Spleen (tissue), 11 donors: ENCODE data around the gene DTL. TPM values are rescaled to one million over a fixed set of nuclear protein-coding genes. Genes with fewer than 3 reads are reported as not detected.

Experiments
- DNase-seq: peaks from one replicate; pipeline ENCODE4 v3.0.0-alpha.2; 2020
- H3K27ac ChIP-seq, 8 donors: fragments of 200-600 bp; sonication (generic) in 7 of 8; 1 replicate in 4 of 8; 2 replicates in 4 of 8; pipeline versions ENCODE4 v1.5.0 to v1.8.0; 2016 to 2021; ENCODE audit warnings: inconsistent platforms in 4 of 8, mild to moderate bottlenecking in 4 of 8, moderate library complexity in 1 of 8
- H3K27me3 ChIP-seq, 7 donors: fragments of 200-600 bp; sonication (generic) in 6 of 7; replicated peaks in 1 of 7; 1 replicate in 4 of 7; 2 replicates in 3 of 7; pipeline versions ENCODE4 v1.5.0 to v1.8.0; 2016 to 2021; ENCODE audit warnings: inconsistent platforms in 3 of 7, mild to moderate bottlenecking in 1 of 7
- H3K36me3 ChIP-seq, 6 donors: fragments of 200-600 bp; sonication (generic) in 5 of 6; 1 replicate in 4 of 6; 2 replicates in 2 of 6; pipeline versions ENCODE4 v1.5.0 to v1.8.0; 2016 to 2021; ENCODE audit warnings: inconsistent platforms in 2 of 6
- H3K4me1 ChIP-seq, 6 donors: fragments of 200-600 bp; sonication (generic) in 5 of 6; 1 replicate in 3 of 6; 2 replicates in 3 of 6; pipeline versions ENCODE4 v1.5.0 to v1.8.0; 2016 to 2021; ENCODE audit warnings: inconsistent platforms in 3 of 6
- H3K4me3 ChIP-seq, 8 donors: fragments of 200-600 bp; sonication (generic) in 7 of 8; 1 replicate in 4 of 8; 2 replicates in 4 of 8; pipeline versions ENCODE4 v1.5.0 to v1.8.0; 2016 to 2021; ENCODE audit warnings: inconsistent platforms in 4 of 8, mild to moderate bottlenecking in 4 of 8, moderate library complexity in 2 of 8
- H3K9me3 ChIP-seq, 8 donors: fragments of 200-600 bp; sonication (generic) in 7 of 8; 1 replicate in 4 of 8; 2 replicates in 4 of 8; pipeline versions ENCODE4 v1.5.0 to v1.8.0; 2016 to 2021; ENCODE audit warnings: inconsistent platforms in 4 of 8
- POLR2A ChIP-seq, 3 donors: fragments of 450-650 bp; IDR thresholded peaks; one replicate each; pipeline ENCODE4 v1.5.1; 2017; ENCODE audit warnings: antibody characterized with exemption in 3 of 3, mild to moderate bottlenecking in 1 of 3
- POLR2AphosphoS5 ChIP-seq, 3 donors: sonication (generic); formaldehyde crosslinking; IDR thresholded peaks; one replicate each; pipeline ENCODE4 v1.5.1; 2017; ENCODE audit warnings: antibody characterized with exemption in 3 of 3
- WGBS, 5 donors: extraction: QIAGEN DNeasy Blood & Tissue Kit in 3 of 5; methylation state at CpG; one replicate each; pipeline versions ENCODE4 v1.1.5 to v1.1.7; 2013 to 2018; 5-methylcytosine and 5-hydroxymethylcytosine counted together
- intact Hi-C: fragments of 100-400 bp; cut with DNase I; formaldehyde crosslinking; loops from one replicate; pipeline ENCODE4 v1.15.0; 2023; ENCODE audit warnings: low total_unique reads
- polyA plus RNA-seq, 3 donors: library from polyadenylated mRNA; stranded (reverse); fragments of 200-250 nt; gene quantifications; one replicate each; pipeline ENCODE4 v1.2.1, GENCODE V29; 2013
- total RNA-seq, 7 donors: library from RNA; depleted of rRNA in 3 of 7; stranded (reverse); fragments of >200 nt in 3 of 7; fragmentation: NEBNext Ultra II Directional in 4 of 7; extraction: Animal tissue kit (Norgen Biotek cat#: 25700) in 4 of 7; gene quantifications; one replicate each; pipeline versions ENCODE4 v1.1.0 to v1.2.1, GENCODE V29; 2016 to 2021
- TF ChIP-seq, protein P1 (sequence below), 11 experiments: fragments of 200-600 bp in 7 of 11; fragments of 450-650 bp in 4 of 11; sonication (generic) in 4 of 11; IDR thresholded peaks in 8 of 11; conservative IDR thresholded peaks in 3 of 11; 1 replicate in 7 of 11; 2 replicates in 4 of 11; pipeline versions ENCODE4 v1.4.0 to v1.8.0; 2016 to 2021; ENCODE audit warnings: antibody characterized with exemption in 11 of 11, inconsistent platforms in 4 of 11, mild to moderate bottlenecking in 1 of 11
- donor health status: healthy with polysubstance abuse.
- donor health status: DM: no; HTN: no; CAD: no; lungs with moderate emphysema.
- donor health status: DM: no; HTN: no; CAD: no.
- donor health status: Bipolar disorder and iron deficiency.
- donor health status: healthy.
- donor health status: DM: no; HTN: no; CAD: no.
- donor health status: DM: yes; HTN: yes; CAD: no.

Gene DTL
- total and polyA plus RNA-seq, 10 donors = 0.76 to 15.7 (median 9.2) TPM

DNA sequence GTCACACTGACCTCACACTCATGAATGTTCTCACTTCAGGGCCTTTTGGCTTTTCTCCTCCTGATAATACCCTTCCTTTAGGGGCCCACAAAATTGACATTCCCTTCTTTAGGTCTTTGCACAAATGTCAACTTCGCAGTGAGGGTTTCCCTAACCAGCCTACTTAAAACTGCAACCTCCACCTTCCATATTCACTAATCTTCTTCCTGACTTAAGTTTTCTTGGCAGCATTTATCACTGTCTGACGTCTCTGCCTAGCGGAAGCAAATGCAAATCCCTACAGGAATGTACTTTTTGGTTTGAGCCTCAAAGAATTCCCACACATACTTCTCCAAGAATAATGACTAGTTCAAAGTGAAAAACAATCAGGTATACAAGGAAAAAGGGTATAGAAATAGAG is 33.0 kb upstream of the DTL start:
- Histone ChIP-seq H3K9me3 (no peaks in the 10 kb centered on the region), H3K36me3 (peaks cover 0 to 77% (median 16%) of the 10 kb centered on the region in 6 donors), H3K4me1 (no peaks in the 10 kb centered on the region), H3K4me3 (no peak overlapping the region), H3K27ac (no peak overlapping the region), H3K27me3 (no peaks in the 10 kb centered on the region)
- TF ChIP-seq, protein P1, sequence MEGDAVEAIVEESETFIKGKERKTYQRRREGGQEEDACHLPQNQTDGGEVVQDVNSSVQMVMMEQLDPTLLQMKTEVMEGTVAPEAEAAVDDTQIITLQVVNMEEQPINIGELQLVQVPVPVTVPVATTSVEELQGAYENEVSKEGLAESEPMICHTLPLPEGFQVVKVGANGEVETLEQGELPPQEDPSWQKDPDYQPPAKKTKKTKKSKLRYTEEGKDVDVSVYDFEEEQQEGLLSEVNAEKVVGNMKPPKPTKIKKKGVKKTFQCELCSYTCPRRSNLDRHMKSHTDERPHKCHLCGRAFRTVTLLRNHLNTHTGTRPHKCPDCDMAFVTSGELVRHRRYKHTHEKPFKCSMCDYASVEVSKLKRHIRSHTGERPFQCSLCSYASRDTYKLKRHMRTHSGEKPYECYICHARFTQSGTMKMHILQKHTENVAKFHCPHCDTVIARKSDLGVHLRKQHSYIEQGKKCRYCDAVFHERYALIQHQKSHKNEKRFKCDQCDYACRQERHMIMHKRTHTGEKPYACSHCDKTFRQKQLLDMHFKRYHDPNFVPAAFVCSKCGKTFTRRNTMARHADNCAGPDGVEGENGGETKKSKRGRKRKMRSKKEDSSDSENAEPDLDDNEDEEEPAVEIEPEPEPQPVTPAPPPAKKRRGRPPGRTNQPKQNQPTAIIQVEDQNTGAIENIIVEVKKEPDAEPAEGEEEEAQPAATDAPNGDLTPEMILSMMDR (IDR thresholded peaks at IDR 0.05 in 8 of 11, conservative IDR thresholded peaks at IDR 0.05 in 3 of 11) = no peak
- TF ChIP-seq POLR2AphosphoS5 (IDR thresholded peaks at IDR 0.05) = no peak
- WGBS, 5 donors = 91 to 95% (median 93%) methylated on average over 3 of the region's 3 CpGs
- intact Hi-C loops = no loop called here
- DNase-seq = no peak

DNA sequence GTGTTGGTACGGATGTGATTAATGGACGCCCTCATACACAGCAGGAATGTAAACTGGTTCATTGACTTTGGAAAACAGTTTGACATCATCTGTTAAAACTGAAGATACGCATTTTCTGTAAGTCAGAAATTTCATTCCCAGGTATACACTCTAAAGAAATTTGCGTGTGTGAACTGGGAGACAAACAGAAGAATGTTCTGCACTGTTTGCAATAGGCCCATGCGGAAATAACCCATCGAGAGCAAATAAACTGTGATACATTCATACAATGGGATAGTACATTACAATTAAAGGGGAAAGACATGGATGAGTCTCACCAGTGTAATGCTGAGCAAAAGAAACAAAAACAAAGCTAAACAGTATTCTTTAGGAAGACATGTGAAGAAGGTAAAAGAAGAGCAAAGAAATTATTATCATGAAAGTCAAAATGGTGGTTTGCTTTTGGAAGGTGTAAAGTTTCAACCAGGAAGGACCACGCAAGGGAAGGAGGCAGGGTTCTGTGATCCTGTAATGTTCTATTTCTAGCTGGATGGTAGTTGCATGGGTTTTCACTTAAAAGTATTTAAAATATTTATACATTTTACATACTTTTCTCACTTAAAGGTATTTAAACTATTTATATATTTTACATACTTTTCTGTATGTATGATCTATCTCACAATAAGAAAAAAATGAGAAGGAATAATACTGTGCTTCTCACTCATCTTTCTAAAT is 30.5 kb upstream of the DTL start:
- 89 to 98% (median 92%) methylated on average over 7 of the region's 7 CpGs for WGBS, 5 donors
- Histone ChIP-seq H3K9me3 (no peaks in the 10 kb centered on the region), H3K4me1 (no peaks in the 10 kb centered on the region), H3K27me3 (no peaks in the 10 kb centered on the region), H3K36me3 (peaks cover 0 to 81% (median 13%) of the 10 kb centered on the region in 6 donors), H3K4me3 (no peak overlapping the region), H3K27ac (no peak overlapping the region)
- intact Hi-C loops = no loop called here
- TF ChIP-seq, protein P1 (IDR thresholded peaks at IDR 0.05 in 8 of 11, conservative IDR thresholded peaks at IDR 0.05 in 3 of 11) = no peak
- no peak for TF ChIP-seq POLR2AphosphoS5 (IDR thresholded peaks at IDR 0.05)
- DNase-seq = no peak

DNA sequence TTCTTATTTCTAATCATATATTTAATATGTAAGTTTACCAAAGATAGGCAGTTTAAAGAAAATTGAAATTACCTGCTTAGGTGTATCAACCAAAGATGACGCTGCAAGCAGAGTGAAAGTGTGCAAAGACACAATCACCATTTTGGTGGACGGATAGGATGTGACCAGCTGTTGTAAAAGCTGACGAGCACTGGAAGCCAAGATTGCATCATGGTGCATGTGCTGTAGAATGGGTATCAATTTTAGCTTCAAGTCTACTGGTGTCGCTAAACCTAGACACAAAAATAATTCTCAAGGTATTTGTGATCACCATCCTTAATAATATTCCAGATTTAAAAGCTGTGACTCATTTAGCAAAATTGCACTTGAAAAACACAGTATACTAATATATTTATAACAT is 28.4 kb upstream of the DTL start:
- intact Hi-C loops = no loop called here
- no peaks in the 10 kb centered on the region for H3K9me3 ChIP-seq
- no peak overlapping the region for H3K4me3 ChIP-seq
- no peaks in the 10 kb centered on the region for H3K27me3 ChIP-seq
- 90 to 95% (median 93%) methylated on average over 4 of the region's 4 CpGs for WGBS, 5 donors
- H3K4me1 ChIP-seq = peaks cover 0 to 5% (median 0%) of the 10 kb centered on the region in 6 donors
- no peak for DNase-seq
- TF ChIP-seq, protein P1 (IDR thresholded peaks at IDR 0.05 in 8 of 11, conservative IDR thresholded peaks at IDR 0.05 in 3 of 11) = no peak
- TF ChIP-seq POLR2A (IDR thresholded peaks at IDR 0.05) (no peak), POLR2AphosphoS5 (IDR thresholded peaks at IDR 0.05) (no peak)
- H3K27ac ChIP-seq = no peak overlapping the region
- peaks cover 0 to 73% (median 11%) of the 10 kb centered on the region in 6 donors for H3K36me3 ChIP-seq

DNA sequence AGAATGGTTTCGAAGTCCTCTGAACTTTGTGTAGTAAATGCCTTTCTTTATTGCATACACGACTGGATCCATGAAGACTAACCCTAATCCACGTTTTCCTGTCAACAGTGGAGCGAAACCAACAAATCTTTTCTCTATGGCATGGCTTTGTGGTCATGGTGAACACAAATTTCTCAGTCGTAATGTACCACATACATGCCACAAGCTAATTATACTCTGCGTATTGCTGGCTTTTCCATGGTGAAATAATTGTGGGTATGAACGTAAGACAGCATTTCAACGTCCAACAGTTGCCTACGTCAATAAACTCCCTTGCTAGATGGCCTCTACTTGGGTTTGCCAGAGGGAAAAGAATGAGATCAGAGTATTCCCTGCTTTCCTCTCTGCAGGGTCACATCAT is 27.7 kb upstream of the DTL start:
- no peak overlapping the region for H3K4me3 ChIP-seq
- intact Hi-C loops = no loop called here
- 83 to 94% (median 90%) methylated on average over 9 of the region's 9 CpGs for WGBS, 5 donors
- DNase-seq = no peak
- H3K9me3 ChIP-seq = no peaks in the 10 kb centered on the region
- H3K4me1 ChIP-seq = peaks cover 0 to 5% (median 0%) of the 10 kb centered on the region in 6 donors
- no peaks in the 10 kb centered on the region for H3K27me3 ChIP-seq
- peaks cover 0 to 66% (median 11%) of the 10 kb centered on the region in 6 donors for H3K36me3 ChIP-seq
- TF ChIP-seq, protein P1 (IDR thresholded peaks at IDR 0.05 in 8 of 11, conservative IDR thresholded peaks at IDR 0.05 in 3 of 11) = no peak
- TF ChIP-seq POLR2A (IDR thresholded peaks at IDR 0.05) = no peak
- no peak for TF ChIP-seq POLR2AphosphoS5 (IDR thresholded peaks at IDR 0.05)
- H3K27ac ChIP-seq = no peak overlapping the region
